HG03575 (cell line): ENCODE measurements around the gene SAP30BP.

ENCODE experiments used
- ATAC-seq: cut with Tn5 transposase; IDR thresholded peaks from one replicate; pipeline ENCODE4 v1.9.1; 2021; ENCODE audit not compliant: unreplicated experiment, insufficient number of reproducible peaks, low FRiP score; ENCODE audit errors: extremely low read depth

Gene SAP30BP

GRCh38 chr17:75666959-75667790 is at the start of gene SAP30BP, which contains the start of gene RECQL5:
Gene SAP30BP (plus strand): TSS chr17:75667338. CDS start chr17:75667373, 35 bp downstream.
Gene RECQL5 (minus strand): TSS chr17:75667154. CDS start chr17:75666557, 597 bp downstream.
- no peak for ATAC-seq

- no peak for ATAC-seq
These were observed 49.5 kb upstream of the SAP30BP start for GRCh38 chr17:75617675-75618074.

GRCh38 chr17:75619506-75620431 is 47.4 kb upstream of the SAP30BP start:
- ATAC-seq: no peak

GRCh38 chr17:75621489-75621888 is 45.6 kb upstream of the SAP30BP start:
- no peak for ATAC-seq

GRCh38 chr17:75622076-75622475 is 45.1 kb upstream of the SAP30BP start:
- no peak for ATAC-seq

- no peak for ATAC-seq
These were observed 44.3 kb upstream of the SAP30BP start for GRCh38 chr17:75622771-75623273.

GRCh38 chr17:75623386-75623785 is 43.8 kb upstream of the SAP30BP start:
- ATAC-seq: no peak

- no peak for ATAC-seq
These were observed 43.1 kb upstream of the SAP30BP start for GRCh38 chr17:75624021-75624420.

GRCh38 chr17:75624714-75625345 is 42.3 kb upstream of the SAP30BP start:
- no peak for ATAC-seq

GRCh38 chr17:75625813-75626486 is 41.2 kb upstream of the SAP30BP start:
- no peak for ATAC-seq

- ATAC-seq: no peak
These were observed 40.6 kb upstream of the SAP30BP start for GRCh38 chr17:75626496-75627038.

GRCh38 chr17:75627094-75627493 is 40.0 kb upstream of the SAP30BP start:
- ATAC-seq: no peak

GRCh38 chr17:75628425-75628824 is 38.7 kb upstream of the SAP30BP start:
- ATAC-seq: no peak

- ATAC-seq: no peak
These were observed 38.0 kb upstream of the SAP30BP start for GRCh38 chr17:75629157-75629556.

- ATAC-seq: no peak
These were observed 36.8 kb upstream of the SAP30BP start for GRCh38 chr17:75630071-75630917.

GRCh38 chr17:75631353-75631752 is 35.8 kb upstream of the SAP30BP start:
- no peak for ATAC-seq

GRCh38 chr17:75632428-75632827 is 34.7 kb upstream of the SAP30BP start:
- ATAC-seq: no peak
